GM23338 (cell line): Measurements from ENCODE around the gene SPINT1.

Experiments
- EZH2 ChIP-seq: fragments of 200-600 bp; sonication (generic); IDR thresholded peaks from one replicate; pipeline ENCODE4 v1.8.0; 2017; ENCODE audit warnings: antibody characterized with exemption, mild to moderate bottlenecking, low read depth; ENCODE audit not compliant: unreplicated experiment
- POLR2AphosphoS5 ChIP-seq: IDR thresholded peaks from 2 replicates; pipeline ENCODE4 v1.6.1; 2016; ENCODE audit warnings: antibody characterized with exemption, low read depth
- TF ChIP-seq, protein P1 (sequence below), 2 experiments: fragments of 200-600 bp in 1 of 2; sonication (generic) in 1 of 2; conservative IDR thresholded peaks; 2 replicates each; pipeline versions ENCODE4 v1.5.1 to v1.6.1; 2016 to 2017; ENCODE audit warnings: antibody characterized with exemption in 2 of 2, low read depth in 2 of 2, mild to moderate bottlenecking in 2 of 2, moderate library complexity in 1 of 2

DNA sequence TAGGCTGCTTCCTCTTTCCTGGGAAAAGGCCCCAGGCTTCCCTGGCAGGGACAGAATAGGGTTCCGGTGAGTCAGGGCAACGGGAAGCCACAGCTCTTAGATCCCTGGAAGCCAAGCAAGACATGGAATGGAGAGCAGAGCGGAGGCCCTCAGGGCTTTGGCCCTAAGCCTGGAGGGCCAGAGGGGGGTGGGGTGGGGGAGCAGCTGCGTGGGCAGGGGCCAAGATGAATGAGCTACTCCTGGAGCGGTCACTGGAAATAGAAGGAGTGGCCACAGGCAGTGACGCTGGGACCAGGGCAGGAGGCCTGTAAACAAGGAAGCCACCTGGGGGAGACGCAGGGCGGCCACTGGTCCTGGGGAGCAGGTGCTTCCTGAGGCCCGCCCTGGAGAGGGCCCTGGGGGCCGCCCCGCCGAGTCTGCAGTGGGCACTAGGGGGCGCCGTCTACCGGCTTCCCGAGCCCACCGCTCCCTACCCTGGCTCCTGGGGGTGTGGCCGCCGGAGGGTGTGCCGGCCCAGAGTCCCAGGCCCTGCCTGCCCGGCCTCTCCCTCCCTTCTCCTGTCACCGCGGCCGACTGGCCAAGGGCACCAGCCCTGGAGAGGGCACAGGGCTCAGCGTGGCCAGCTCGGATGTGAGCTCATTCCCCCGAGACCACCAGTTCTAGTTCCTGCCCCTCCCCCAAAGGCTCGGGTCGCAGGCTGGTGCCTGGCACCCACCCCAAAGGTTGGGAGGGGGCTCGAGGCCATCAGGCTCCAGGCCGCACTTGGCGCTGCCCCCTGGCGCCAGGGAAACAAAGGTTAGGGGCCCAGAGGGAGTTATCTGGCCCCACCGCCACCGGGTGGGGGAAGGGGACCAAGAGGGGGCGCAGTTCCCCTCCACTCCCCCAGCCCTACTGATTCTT lies 62.5 kb downstream of the SPINT1 start:
- no peak for TF ChIP-seq EZH2
- TF ChIP-seq, protein P1, sequence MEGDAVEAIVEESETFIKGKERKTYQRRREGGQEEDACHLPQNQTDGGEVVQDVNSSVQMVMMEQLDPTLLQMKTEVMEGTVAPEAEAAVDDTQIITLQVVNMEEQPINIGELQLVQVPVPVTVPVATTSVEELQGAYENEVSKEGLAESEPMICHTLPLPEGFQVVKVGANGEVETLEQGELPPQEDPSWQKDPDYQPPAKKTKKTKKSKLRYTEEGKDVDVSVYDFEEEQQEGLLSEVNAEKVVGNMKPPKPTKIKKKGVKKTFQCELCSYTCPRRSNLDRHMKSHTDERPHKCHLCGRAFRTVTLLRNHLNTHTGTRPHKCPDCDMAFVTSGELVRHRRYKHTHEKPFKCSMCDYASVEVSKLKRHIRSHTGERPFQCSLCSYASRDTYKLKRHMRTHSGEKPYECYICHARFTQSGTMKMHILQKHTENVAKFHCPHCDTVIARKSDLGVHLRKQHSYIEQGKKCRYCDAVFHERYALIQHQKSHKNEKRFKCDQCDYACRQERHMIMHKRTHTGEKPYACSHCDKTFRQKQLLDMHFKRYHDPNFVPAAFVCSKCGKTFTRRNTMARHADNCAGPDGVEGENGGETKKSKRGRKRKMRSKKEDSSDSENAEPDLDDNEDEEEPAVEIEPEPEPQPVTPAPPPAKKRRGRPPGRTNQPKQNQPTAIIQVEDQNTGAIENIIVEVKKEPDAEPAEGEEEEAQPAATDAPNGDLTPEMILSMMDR (conservative IDR thresholded peaks at IDR 0.05; ENCODE audit: low read depth in 2 of 2) = peak; percentile 60 to 95
- peak; percentile 52; the same call in 1 of the 2 replicates for TF ChIP-seq POLR2AphosphoS5
